Epithelial cell of proximal tubule (primary cell): ENCODE data around the gene STAMBPL1. TPM values are rescaled to one million over a fixed set of nuclear protein-coding genes. Genes with fewer than 3 reads are reported as not detected.

Experiments used
- DNase-seq: peaks from one replicate; pipeline ENCODE4 v3.0.0-alpha.2; 2011; ENCODE audit warnings: low read depth
- H3K4me3 ChIP-seq: 2 replicates; pipeline ENCODE4 v1.5.1; 2011; ENCODE audit warnings: low read depth, mild to moderate bottlenecking, low read length
- CTCF ChIP-seq: conservative IDR thresholded peaks from 2 replicates; pipeline ENCODE4 v1.5.1; 2012; ENCODE audit warnings: low read depth, mild to moderate bottlenecking, low read length
- total RNA-seq: library from RNA; depleted of rRNA; stranded (reverse); fragments of >200 nt; gene quantifications from 2 replicates; pipeline ENCODE4 v1.2.3, GENCODE V29; 2015

STAMBPL1 gene
- total RNA-seq, 1 donor from 2014 or later: 9.9 TPM

GRCh38 chr10:88890681-88891381, 10.8 kb downstream of the STAMBPL1 start:
- no peak for TF ChIP-seq CTCF

GRCh38 chr10:88892222-88892967, 12.3 kb downstream of the STAMBPL1 start:
- DNase-seq: no peak
- TF ChIP-seq CTCF: no peak
- H3K4me3 ChIP-seq: no peak overlapping the region

More at GRCh38 chr10:88890681-88891381, 10.8 kb downstream of the STAMBPL1 start:
- DNase-seq: no peak
- no peak overlapping the region for H3K4me3 ChIP-seq

- H3K4me3 ChIP-seq: no peak overlapping the region
- TF ChIP-seq CTCF: no peak
- no peak for DNase-seq
These were observed 13.6 kb downstream of the STAMBPL1 start for GRCh38 chr10:88893611-88894010.

- H3K4me3 ChIP-seq: no peak overlapping the region
- no peak for TF ChIP-seq CTCF
- DNase-seq: no peak
These were observed 15.2 kb downstream of the STAMBPL1 start for GRCh38 chr10:88895250-88895649.

GRCh38 chr10:88896372-88896993, 16.4 kb downstream of the STAMBPL1 start:
- H3K4me3 ChIP-seq: no peak overlapping the region
- DNase-seq: no peak
- no peak for TF ChIP-seq CTCF

GRCh38 chr10:88896994-88897853, 17.2 kb downstream of the STAMBPL1 start:
- no peak for DNase-seq
- no peak overlapping the region for H3K4me3 ChIP-seq
- no peak for TF ChIP-seq CTCF
